Activated T-helper 1 cell treated with anti-CD3 and anti-CD28 coated beads, Interleukin-2, amount 50 U/mL, for 16 hours (primary cell): ENCODE data around the gene SLC6A6.
"Not testable (repeated sequence)": the region's sequence is repeated elsewhere in the genome, so short reads cannot be mapped to it uniquely, and the experiment has no call there.

Experiments used
- DNase-seq, 2 donors: peaks; one replicate each; pipeline ENCODE4 v3.0.0-alpha.2; 2020; ENCODE audit warnings: low read depth in 1 of 2, low spot score in 1 of 2

Gene SLC6A6

GRCh38 chr3:14397531-14397930 is 4.9 kb upstream of the SLC6A6 start:
- no peak for DNase-seq

GRCh38 chr3:14397940-14398796 is 4.2 kb upstream of the SLC6A6 start:
- no peak for DNase-seq

GRCh38 chr3:14398797-14399106 is 3.7 kb upstream of the SLC6A6 start:
- DNase-seq: no peak

GRCh38 chr3:14401692-14402303 is 608 bp upstream of the SLC6A6 start:
- no peak for DNase-seq

- no peak for DNase-seq
Observed at GRCh38 chr3:14403619-14404155, 1.3 kb downstream of the SLC6A6 start.

GRCh38 chr3:14404186-14404585 is 1.8 kb downstream of the SLC6A6 start:
- DNase-seq: no peak

- DNase-seq: no peak
Observed at GRCh38 chr3:14404631-14405359, 2.4 kb downstream of the SLC6A6 start.

DNA sequence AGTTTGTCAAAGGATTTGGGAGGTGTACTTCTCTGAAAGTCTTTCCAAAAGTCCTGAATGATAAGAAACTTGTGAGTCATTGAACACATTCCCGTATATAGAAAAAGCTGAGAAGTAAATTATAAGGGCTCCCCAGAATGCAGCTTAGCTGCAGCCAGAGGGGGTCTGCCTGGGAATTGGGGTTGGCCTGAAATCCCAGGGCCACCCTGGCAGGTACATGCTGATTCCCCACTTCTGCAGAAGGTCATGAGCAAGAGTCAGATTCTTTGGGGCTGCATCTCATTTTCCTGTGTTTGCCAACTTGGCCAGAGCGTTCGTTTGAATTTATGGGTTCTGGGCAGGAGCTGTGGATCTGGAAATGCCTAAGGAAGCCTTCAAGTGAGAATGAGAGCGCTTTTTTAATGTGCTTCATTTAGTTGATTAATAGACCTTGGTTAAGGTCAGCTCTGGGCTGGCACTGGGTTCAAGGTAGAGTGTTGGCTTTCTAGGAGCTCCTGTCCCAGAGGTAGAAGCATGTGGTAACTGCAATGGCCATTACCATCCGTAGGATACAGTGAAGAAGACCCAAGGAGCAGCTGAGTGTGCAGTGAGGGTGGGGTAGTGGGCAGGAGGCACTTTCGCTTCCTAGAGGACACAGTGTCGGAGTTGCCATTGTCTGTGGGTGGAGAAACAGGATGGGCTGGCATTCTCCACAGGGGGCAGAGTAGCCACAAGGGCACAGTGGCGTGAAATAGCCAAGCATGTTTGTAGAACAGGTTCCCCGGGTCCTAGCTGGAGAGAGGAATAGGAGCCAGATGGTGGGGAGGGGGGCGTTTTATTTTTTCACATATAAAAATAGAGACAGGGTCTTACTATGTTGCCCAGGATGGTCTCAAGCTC is 3.2 kb downstream of the SLC6A6 start:
- DNase-seq: no peak

DNA sequence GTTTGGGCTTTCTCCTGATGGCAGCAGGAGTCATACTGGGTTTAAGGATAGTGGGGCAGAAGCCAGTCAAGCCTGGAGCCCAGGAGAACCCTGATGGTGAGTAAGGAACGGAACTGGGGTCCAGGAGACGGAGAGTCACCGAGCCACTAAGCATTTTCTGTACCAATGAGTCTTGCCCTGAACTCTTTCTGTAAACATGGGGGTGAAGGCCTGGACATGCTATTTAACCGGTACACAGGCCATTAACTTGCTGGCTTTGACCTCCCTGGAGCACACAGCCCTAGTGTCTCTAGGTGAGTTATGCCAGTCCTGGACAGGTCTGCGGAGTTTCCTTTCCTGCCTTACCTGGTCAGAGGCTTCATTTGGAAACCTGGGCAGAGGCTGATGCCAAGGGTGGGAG is 3.9 kb downstream of the SLC6A6 start:
- DNase-seq: no peak

- DNase-seq: no peak
Observed at GRCh38 chr3:14406766-14407165, 4.4 kb downstream of the SLC6A6 start.

DNA sequence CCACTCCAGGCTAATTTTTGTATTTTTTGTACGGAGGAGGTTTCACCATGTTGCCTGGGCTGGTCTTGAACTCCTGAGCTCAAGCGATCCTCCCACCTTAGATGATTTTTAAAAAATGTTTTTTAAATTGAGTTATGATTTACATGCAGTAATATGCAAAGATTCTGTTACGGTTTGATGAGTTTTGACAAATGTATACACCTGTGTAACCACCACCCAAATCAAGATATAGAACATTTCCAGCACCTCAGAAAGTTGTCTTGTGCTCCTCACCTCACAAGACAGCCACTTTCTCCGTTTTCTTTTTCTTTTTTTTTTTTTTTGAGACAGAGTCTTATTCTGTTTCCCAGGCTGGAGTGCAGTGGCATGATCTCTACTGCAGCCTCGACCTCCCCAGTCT is 4.8 kb downstream of the SLC6A6 start:
- no peak for DNase-seq

DNA sequence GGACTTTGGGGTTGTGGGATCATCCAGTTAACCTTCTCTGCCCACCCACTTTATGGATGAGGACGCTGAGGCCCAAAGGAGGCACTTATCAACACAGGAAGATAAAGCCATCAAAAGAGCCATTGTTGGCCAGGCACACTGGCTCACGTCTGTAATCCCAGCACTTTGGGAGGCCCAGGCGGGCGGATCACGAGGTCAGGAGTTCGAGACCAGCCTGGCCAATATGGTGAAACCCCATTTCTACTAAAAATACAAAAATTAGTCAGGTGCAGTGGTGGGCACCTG is 7.3 kb downstream of the SLC6A6 start:
- not testable (repeated sequence) for DNase-seq

DNA sequence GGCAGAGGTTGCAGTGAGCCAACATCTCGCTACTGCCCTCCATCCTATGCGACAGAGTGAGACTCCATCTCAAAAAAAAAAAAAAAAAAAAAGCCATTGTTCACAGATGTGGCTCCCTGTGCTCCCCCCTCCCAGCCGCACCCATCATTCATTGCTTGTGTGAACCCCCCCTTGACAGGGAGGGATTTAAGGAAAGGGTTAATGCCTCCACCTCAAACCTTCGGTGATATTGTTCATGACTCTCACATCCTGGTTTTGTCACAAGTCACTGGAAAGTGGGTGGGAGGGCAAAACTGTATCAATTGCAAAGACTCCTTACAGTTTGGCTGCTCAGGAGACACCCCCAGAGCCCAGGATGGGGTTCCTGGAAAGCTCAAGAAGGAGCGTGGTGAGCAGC is 7.7 kb downstream of the SLC6A6 start:
- DNase-seq: no peak

DNA sequence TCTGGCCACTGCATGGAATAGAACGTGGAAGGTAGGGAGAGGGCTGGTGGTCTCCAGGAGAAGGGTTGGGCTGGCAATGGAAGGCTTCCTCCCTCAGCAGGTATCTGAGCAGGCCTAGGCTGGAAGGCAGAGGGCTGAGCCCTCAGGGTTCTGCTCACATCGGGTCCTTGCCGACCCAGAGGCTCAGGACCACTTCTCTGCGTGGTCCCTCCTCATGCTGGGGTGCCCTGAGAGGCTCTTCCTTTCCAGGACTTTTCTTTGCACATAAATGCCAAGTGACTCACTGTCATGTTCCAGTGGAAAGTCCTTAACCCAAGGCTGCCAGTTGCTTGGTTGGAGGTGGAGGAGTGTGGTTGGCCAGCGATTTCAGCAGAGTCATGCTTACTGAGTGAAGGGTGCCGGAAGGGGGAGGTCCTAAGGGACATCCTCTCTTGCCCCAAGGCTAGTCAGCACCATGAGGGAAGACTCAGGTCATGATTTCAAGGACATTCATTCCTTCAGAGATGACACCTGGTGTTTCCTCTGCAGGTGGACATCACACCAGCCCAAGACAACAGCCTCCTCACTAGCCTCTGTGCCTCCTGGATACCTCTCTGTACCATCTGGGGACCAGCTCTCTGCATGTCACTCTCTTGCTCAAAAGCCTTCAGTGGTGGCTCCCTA is 8.2 kb downstream of the SLC6A6 start:
- no peak for DNase-seq

- no peak for DNase-seq
Observed at GRCh38 chr3:14411166-14411526, 8.7 kb downstream of the SLC6A6 start.

GRCh38 chr3:14411988-14412387 is 9.6 kb downstream of the SLC6A6 start:
- no peak for DNase-seq

- DNase-seq: no peak
Observed at GRCh38 chr3:14412831-14413380, 10.5 kb downstream of the SLC6A6 start.

DNA sequence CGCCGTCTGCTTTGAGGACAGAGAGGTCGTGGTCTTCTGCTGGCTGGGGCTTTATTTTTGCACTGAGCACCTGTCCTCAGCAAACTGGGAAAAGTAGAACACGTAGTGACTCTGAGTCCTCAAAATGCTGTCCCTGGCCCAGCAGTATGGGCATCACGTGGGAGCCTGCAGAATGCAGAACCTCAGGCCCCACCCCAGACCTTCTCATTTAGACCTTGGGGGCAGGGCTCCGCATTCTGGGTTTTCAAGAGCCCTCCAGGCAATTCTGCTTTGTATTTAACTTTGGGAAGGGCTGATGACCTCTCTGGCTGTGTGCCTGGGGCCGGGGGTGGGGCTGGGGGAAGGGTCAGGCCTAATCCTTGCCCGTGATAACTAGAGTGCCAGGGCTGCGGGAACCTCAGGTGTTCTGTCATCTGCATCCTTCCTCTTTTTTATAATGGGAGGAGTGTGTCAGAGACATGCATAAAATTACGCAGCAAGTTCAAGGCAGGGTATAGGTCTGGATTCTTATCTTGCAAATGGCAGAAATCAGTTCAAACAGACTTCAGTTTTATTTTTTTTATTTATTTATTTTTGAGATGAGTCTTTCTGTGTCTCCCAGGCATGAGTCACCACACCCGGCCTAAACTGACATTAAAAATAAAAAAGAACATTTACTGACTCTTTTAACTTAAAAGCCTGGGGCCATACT is 11.1 kb downstream of the SLC6A6 start:
- DNase-seq: no peak

GRCh38 chr3:14414846-14415464 is 12.5 kb downstream of the SLC6A6 start:
- DNase-seq: no peak
